ENCODE results near the gene NECTIN4. TPM values are rescaled to one million over a fixed set of nuclear protein-coding genes. Genes with fewer than 3 reads are reported as not detected.

The NECTIN4 gene
- total and polyA plus RNA-seq, 10 of the 15 experiments (the other 5 are each of a cell fraction or from before 2014, with no cell fraction given) = 2.8 to 8.7 (median 3.7) TPM

- TF ChIP-seq PRDM15 (CRISPR knock-in tag; IDR thresholded peaks at IDR 0.05) (no peak), ZNF592 (IDR thresholded peaks at IDR 0.05) (no peak)
Measured at GRCh38 chr1:161051219-161051618, 38.1 kb downstream of the NECTIN4 start (continued).

Data from GM12878 (cell line).